ENCODE measurements around the gene EFEMP1. TPM values are rescaled to one million over a fixed set of nuclear protein-coding genes. Genes with fewer than 3 reads are reported as not detected.

EFEMP1 gene
- total RNA-seq, 1 donor from 2014 or later, result 2.3 TPM

GRCh38 chr2:55883829-55884228 lies 39.8 kb downstream of the EFEMP1 start:
- TF ChIP-seq, protein P1, sequence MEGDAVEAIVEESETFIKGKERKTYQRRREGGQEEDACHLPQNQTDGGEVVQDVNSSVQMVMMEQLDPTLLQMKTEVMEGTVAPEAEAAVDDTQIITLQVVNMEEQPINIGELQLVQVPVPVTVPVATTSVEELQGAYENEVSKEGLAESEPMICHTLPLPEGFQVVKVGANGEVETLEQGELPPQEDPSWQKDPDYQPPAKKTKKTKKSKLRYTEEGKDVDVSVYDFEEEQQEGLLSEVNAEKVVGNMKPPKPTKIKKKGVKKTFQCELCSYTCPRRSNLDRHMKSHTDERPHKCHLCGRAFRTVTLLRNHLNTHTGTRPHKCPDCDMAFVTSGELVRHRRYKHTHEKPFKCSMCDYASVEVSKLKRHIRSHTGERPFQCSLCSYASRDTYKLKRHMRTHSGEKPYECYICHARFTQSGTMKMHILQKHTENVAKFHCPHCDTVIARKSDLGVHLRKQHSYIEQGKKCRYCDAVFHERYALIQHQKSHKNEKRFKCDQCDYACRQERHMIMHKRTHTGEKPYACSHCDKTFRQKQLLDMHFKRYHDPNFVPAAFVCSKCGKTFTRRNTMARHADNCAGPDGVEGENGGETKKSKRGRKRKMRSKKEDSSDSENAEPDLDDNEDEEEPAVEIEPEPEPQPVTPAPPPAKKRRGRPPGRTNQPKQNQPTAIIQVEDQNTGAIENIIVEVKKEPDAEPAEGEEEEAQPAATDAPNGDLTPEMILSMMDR (IDR thresholded peaks at IDR 0.05; ENCODE audit: unreplicated experiment), result no peak
- no peak for DNase-seq (ENCODE audit: low spot score)
- H3K4me3 Mint-ChIP-seq (ENCODE audit: unreplicated experiment), result no peak overlapping the region
- no peak overlapping the region for H3K27ac Mint-ChIP-seq (ENCODE audit: unreplicated experiment)
- peaks cover 4% of the 10 kb centered on the region for H3K4me1 Mint-ChIP-seq (ENCODE audit: unreplicated experiment)
- H3K36me3 Mint-ChIP-seq (ENCODE audit: low read depth, unreplicated experiment), result no peaks in the 10 kb centered on the region
- H3K9me3 Mint-ChIP-seq (ENCODE audit: unreplicated experiment), result no peaks in the 10 kb centered on the region
- peaks cover 2% of the 10 kb centered on the region for H3K27me3 Mint-ChIP-seq (ENCODE audit: unreplicated experiment)

- Mint-ChIP-seq H3K9me3 (ENCODE audit: unreplicated experiment) (no peaks in the 10 kb centered on the region), H3K4me1 (ENCODE audit: unreplicated experiment) (peaks cover 4% of the 10 kb centered on the region), H3K36me3 (ENCODE audit: low read depth, unreplicated experiment) (no peaks in the 10 kb centered on the region), H3K27ac (ENCODE audit: unreplicated experiment) (no peak overlapping the region), H3K4me3 (ENCODE audit: unreplicated experiment) (no peak overlapping the region), H3K27me3 (ENCODE audit: unreplicated experiment) (peaks cover 2% of the 10 kb centered on the region)
- DNase-seq (ENCODE audit: low spot score), result no peak
- TF ChIP-seq, protein P1 (IDR thresholded peaks at IDR 0.05; ENCODE audit: unreplicated experiment), result no peak
These were observed 40.2 kb downstream of the EFEMP1 start for GRCh38 chr2:55883357-55883756.

- TF ChIP-seq, protein P1 (IDR thresholded peaks at IDR 0.05; ENCODE audit: unreplicated experiment), result no peak
These were observed 40.6 kb downstream of the EFEMP1 start for GRCh38 chr2:55882954-55883353.

DNA sequence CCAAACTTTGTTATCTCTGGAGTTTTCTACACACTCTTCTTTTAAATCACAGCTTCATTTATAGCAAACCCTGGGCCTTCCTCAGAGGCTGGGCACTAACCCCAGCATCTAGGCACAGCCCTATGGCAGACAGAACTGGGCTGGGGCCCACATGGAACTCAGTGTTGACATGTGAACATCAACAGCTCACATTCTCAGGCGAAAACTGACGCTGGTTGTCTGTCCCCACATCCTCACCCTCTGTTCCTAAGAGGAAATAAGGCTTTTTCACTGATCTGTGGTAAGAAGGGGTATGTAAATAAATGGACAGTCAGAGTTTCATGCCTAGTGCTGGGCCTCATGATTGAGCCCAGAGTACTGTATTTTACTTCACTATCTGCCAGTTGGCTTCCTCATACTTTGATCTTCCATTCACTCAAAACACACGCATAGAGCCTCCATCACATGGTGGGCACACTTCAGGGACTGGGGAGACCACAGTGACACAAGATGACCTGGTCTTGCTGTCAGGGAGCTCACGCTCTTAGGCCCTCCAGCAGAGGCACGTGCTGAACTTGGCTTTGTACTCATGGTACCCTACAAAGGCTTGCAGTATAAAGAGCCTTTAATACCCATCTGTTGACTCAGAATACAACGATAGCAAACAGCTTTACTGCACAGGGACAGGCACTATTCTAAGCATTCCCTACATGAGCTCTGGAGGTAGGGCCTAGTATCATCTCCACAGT lies 43.0 kb downstream of the EFEMP1 start:
- H3K4me3 Mint-ChIP-seq (ENCODE audit: unreplicated experiment), result no peak overlapping the region
- TF ChIP-seq, protein P1 (IDR thresholded peaks at IDR 0.05; ENCODE audit: unreplicated experiment), result no peak
- no peak for DNase-seq (ENCODE audit: low spot score)
- H3K9me3 Mint-ChIP-seq (ENCODE audit: unreplicated experiment), result no peaks in the 10 kb centered on the region
- peaks cover 4% of the 10 kb centered on the region for H3K4me1 Mint-ChIP-seq (ENCODE audit: unreplicated experiment)
- peaks cover 2% of the 10 kb centered on the region for H3K27me3 Mint-ChIP-seq (ENCODE audit: unreplicated experiment)
- no peak overlapping the region for H3K27ac Mint-ChIP-seq (ENCODE audit: unreplicated experiment)
- H3K36me3 Mint-ChIP-seq (ENCODE audit: low read depth, unreplicated experiment), result no peaks in the 10 kb centered on the region

More at GRCh38 chr2:55882954-55883353, 40.6 kb downstream of the EFEMP1 start:
- Mint-ChIP-seq H3K4me1 (ENCODE audit: unreplicated experiment) (peaks cover 4% of the 10 kb centered on the region), H3K9me3 (ENCODE audit: unreplicated experiment) (no peaks in the 10 kb centered on the region), H3K36me3 (ENCODE audit: low read depth, unreplicated experiment) (no peaks in the 10 kb centered on the region), H3K27ac (ENCODE audit: unreplicated experiment) (no peak overlapping the region), H3K27me3 (ENCODE audit: unreplicated experiment) (peaks cover 2% of the 10 kb centered on the region), H3K4me3 (ENCODE audit: unreplicated experiment) (no peak overlapping the region)
- DNase-seq (ENCODE audit: low spot score), result no peak

DNA sequence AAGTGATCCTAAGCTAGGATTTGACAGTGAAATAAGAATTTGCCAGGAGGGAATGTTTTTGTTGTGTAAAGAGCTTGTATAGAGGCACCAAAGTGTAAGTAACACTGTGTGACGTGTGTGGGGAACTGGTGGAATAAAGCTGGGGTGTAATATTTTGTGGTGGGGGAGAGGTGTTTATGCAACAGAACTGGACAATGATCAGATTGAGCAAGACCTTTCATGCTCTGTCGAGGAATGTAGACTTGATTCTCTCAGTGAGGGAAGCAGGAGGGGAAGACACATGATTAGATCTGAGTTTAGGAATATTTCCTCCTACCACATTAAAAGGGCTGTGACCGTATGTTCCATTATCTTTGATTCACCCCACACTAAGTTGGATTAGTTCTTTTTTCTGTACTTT lies 43.6 kb downstream of the EFEMP1 start:
- H3K27ac Mint-ChIP-seq (ENCODE audit: unreplicated experiment), result no peak overlapping the region
- TF ChIP-seq, protein P1 (IDR thresholded peaks at IDR 0.05; ENCODE audit: unreplicated experiment), result no peak
- H3K27me3 Mint-ChIP-seq (ENCODE audit: unreplicated experiment), result peaks cover 2% of the 10 kb centered on the region

More for the DNA sequence above, 43.6 kb downstream of the EFEMP1 start:
- H3K4me3 Mint-ChIP-seq (ENCODE audit: unreplicated experiment), result no peak overlapping the region
- no peak for DNase-seq (ENCODE audit: low spot score)
- H3K36me3 Mint-ChIP-seq (ENCODE audit: low read depth, unreplicated experiment), result no peaks in the 10 kb centered on the region
- peaks cover 4% of the 10 kb centered on the region for H3K4me1 Mint-ChIP-seq (ENCODE audit: unreplicated experiment)
- no peaks in the 10 kb centered on the region for H3K9me3 Mint-ChIP-seq (ENCODE audit: unreplicated experiment)

Measured in endothelial cell (in vitro differentiated cells).